Erythroblast (primary cell): ENCODE measurements around the gene SLC19A3.

Experiments
- GATA1 ChIP-seq: IDR thresholded peaks from 2 replicates; pipeline ENCODE4 v1.6.1; 2011; ENCODE audit warnings: low read depth, mild to moderate bottlenecking, control low read depth, low read length, moderate library complexity
- POLR2A ChIP-seq: IDR thresholded peaks from 2 replicates; pipeline ENCODE4 v1.6.1; 2011; ENCODE audit warnings: mild to moderate bottlenecking, low read length

- TF ChIP-seq POLR2A (no peak), GATA1 (no peak)
These were observed 16.3 kb downstream of the SLC19A3 start for GRCh38 chr2:227701556-227701955.
